ENCODE measurements around the gene CD2. TPM values are rescaled to one million over a fixed set of nuclear protein-coding genes. Genes with fewer than 3 reads are reported as not detected.

CD2 gene
- total and polyA plus RNA-seq, 8 donors, result 0.16 to 1.9 (median 0.79) TPM

- Histone ChIP-seq H3K27me3 (no peaks in the 10 kb centered on the region), H3K27ac (no peak overlapping the region), H3K4me1 (no peaks in the 10 kb centered on the region), H3K4me3 (no peak overlapping the region), H3K36me3 (no peaks in the 10 kb centered on the region), H3K9me3 (no peaks in the 10 kb centered on the region)
- DNase-seq (no peak), FAIRE-seq (no peak), ATAC-seq (no peak)
- intact Hi-C loops (cut with DNase I), result no loop called here
- WGBS, 2 donors, result 47% methylated on average over 3 of the region's 3 CpGs
- TF ChIP-seq, protein P1, sequence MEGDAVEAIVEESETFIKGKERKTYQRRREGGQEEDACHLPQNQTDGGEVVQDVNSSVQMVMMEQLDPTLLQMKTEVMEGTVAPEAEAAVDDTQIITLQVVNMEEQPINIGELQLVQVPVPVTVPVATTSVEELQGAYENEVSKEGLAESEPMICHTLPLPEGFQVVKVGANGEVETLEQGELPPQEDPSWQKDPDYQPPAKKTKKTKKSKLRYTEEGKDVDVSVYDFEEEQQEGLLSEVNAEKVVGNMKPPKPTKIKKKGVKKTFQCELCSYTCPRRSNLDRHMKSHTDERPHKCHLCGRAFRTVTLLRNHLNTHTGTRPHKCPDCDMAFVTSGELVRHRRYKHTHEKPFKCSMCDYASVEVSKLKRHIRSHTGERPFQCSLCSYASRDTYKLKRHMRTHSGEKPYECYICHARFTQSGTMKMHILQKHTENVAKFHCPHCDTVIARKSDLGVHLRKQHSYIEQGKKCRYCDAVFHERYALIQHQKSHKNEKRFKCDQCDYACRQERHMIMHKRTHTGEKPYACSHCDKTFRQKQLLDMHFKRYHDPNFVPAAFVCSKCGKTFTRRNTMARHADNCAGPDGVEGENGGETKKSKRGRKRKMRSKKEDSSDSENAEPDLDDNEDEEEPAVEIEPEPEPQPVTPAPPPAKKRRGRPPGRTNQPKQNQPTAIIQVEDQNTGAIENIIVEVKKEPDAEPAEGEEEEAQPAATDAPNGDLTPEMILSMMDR (IDR thresholded peaks at IDR 0.05), result no peak
These were observed 36.9 kb upstream of the CD2 start for GRCh38 chr1:116717318-116717717.

DNA sequence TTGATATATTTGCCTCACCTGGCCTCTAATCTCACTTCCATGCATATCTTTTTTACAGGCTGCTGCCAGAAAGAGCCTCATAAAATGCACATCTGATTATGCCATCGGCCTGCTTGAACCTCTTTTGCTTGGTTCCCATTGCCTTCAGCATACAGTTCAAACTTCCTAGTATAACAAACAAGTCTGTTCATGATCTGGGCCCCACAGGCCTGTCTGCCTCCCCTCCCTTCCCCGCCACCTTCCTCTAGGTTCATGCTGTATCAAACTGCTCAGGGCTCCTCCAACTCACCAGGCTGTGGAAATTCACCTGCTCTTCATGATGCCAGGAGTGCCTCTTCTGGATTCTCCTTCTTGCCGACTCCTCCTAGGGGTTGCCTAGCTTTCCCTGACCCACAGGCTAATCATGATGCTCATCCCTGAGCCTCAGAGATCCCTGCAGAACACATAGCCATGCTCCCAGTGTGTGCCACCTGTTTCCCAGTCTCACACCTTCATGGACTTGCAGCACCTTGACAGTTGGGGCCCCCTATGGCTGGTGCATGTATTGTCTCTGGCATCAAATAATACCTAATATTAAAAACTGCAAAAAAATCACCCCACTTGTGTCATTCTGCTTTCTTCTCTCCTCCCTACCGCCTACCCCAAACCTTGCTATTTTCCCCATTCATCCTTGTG lies 33.7 kb upstream of the CD2 start:
- Histone ChIP-seq H3K9me3 (no peaks in the 10 kb centered on the region), H3K4me1 (no peaks in the 10 kb centered on the region), H3K27me3 (no peaks in the 10 kb centered on the region), H3K4me3 (no peak overlapping the region), H3K36me3 (no peaks in the 10 kb centered on the region), H3K27ac (no peak overlapping the region)
- FAIRE-seq, result no peak
- TF ChIP-seq, protein P1 (IDR thresholded peaks at IDR 0.05), result no peak
- ATAC-seq, result no peak
- DNase-seq, result no peak
- intact Hi-C loops (cut with DNase I), result no loop called here
- WGBS, 2 donors, result 90 to 93% methylated on average over 4 of the region's 4 CpGs

DNA sequence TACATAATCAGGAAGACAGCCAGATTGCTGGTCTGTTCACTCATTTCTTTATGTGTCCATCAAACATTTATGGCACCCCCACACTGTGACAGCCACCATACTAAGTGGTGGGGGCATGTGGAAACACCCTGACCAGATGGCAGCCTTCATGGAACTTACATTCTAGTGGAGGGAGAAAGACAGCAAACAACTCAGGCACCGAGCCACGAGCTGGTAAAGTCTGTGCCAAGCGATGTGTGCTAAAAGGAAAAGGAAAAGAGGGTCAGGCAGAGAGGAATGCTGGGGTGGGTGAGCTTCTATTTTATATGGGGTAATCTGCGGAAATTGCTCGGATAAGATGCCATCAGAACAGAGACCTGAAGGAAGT lies 33.2 kb upstream of the CD2 start:
- H3K4me3 ChIP-seq, result no peak overlapping the region
- no peak overlapping the region for H3K27ac ChIP-seq
- no peaks in the 10 kb centered on the region for H3K4me1 ChIP-seq
- WGBS, 2 donors, result 80 to 92% methylated on average over 5 of the region's 5 CpGs
- DNase-seq, result no peak
- ATAC-seq, result no peak
- H3K36me3 ChIP-seq, result no peaks in the 10 kb centered on the region
- TF ChIP-seq, protein P1 (IDR thresholded peaks at IDR 0.05), result no peak
- no peaks in the 10 kb centered on the region for H3K9me3 ChIP-seq
- intact Hi-C loops (cut with DNase I), result no loop called here
- H3K27me3 ChIP-seq, result no peaks in the 10 kb centered on the region
- FAIRE-seq, result no peak

DNA sequence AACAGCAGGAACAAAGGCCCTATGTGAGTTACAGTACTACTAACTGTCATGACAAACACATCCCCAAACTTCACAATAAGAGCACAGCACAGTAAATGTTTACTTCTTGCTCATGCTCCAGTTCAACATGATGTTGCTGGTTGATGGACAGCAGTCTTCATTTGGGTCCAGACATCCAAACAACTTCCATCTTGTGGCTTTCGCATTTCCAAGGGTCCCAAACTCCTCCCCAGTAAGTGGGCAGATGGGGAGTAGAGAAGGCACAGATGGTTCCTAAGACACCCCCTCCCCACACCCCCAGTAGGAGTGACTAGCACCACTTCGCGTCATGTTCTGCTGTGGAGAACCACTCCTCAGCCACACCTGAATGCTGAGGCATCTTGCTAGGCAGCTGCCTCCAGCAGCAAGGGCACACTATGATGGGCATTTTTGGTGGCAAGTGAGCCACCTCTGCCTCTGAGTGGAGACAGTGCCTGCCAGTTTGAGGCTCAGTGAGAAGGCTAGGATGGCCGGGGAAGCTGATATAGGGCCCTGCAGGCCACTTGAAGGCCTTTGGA lies 32.7 kb upstream of the CD2 start:
- no peak for DNase-seq
- TF ChIP-seq, protein P1 (IDR thresholded peaks at IDR 0.05), result no peak
- no peak for ATAC-seq
- no peak for FAIRE-seq
- H3K4me3 ChIP-seq, result no peak overlapping the region
- H3K4me1 ChIP-seq, result no peaks in the 10 kb centered on the region
- no peak overlapping the region for H3K27ac ChIP-seq
- H3K36me3 ChIP-seq, result no peaks in the 10 kb centered on the region
- intact Hi-C loops (cut with DNase I), result no loop called here
- WGBS, 2 donors, result 93 to 96% methylated on average over 4 of the region's 4 CpGs
- no peaks in the 10 kb centered on the region for H3K9me3 ChIP-seq
- no peaks in the 10 kb centered on the region for H3K27me3 ChIP-seq
